Right lobe of liver (tissue), 4 donors: ENCODE results near the gene ZYG11B.

Experiments
- POLR2A ChIP-seq: fragments of 450-650 bp; IDR thresholded peaks from one replicate; pipeline ENCODE4 v1.6.1; 2017; ENCODE audit warnings: antibody characterized with exemption, mild to moderate bottlenecking
- TF ChIP-seq, protein P1 (sequence below), 4 donors: fragments of 200-600 bp in 3 of 4; fragments of 450-650 bp in 1 of 4; IDR thresholded peaks; one replicate each; pipeline versions ENCODE4 v1.5.1 to v1.8.0; 2016 to 2022; ENCODE audit warnings: antibody characterized with exemption in 4 of 4, mild to moderate bottlenecking in 2 of 4
- donor health status: DM: no; HTN: no; CAD: no.
- donor health status: DM: no; HTN: no; CAD: no.
- donor health status: DM: no; HTN: yes; CAD: no.

DNA sequence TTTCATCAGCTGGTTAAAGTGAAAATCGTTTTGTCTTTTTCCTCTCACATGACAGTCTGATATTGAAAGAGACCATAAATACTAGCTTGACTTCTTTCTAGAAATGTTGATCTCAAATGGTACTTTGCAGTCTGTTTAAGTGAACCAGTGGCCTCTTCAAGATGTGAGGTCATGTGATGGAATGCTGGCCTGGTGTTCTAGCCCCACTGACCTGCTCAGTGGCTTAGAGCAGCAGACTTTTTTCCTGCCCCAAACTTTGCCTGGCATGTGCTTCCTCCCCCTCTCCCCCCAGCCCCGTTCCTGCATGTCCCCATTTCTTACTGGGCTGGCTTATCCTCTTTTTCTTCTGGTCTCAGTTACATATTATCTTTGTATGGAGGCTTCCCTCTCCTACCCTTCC lies 150.6 kb downstream of the ZYG11B start:
- TF ChIP-seq, protein P1, sequence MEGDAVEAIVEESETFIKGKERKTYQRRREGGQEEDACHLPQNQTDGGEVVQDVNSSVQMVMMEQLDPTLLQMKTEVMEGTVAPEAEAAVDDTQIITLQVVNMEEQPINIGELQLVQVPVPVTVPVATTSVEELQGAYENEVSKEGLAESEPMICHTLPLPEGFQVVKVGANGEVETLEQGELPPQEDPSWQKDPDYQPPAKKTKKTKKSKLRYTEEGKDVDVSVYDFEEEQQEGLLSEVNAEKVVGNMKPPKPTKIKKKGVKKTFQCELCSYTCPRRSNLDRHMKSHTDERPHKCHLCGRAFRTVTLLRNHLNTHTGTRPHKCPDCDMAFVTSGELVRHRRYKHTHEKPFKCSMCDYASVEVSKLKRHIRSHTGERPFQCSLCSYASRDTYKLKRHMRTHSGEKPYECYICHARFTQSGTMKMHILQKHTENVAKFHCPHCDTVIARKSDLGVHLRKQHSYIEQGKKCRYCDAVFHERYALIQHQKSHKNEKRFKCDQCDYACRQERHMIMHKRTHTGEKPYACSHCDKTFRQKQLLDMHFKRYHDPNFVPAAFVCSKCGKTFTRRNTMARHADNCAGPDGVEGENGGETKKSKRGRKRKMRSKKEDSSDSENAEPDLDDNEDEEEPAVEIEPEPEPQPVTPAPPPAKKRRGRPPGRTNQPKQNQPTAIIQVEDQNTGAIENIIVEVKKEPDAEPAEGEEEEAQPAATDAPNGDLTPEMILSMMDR (IDR thresholded peaks at IDR 0.05): no peak
- no peak for TF ChIP-seq POLR2A
